ENCODE results near the gene ESRRG. TPM values are rescaled to one million over a fixed set of nuclear protein-coding genes. Genes with fewer than 3 reads are reported as not detected.

The ESRRG gene
- total RNA-seq, 1 experiment from 2014 or later = not detected

DNA sequence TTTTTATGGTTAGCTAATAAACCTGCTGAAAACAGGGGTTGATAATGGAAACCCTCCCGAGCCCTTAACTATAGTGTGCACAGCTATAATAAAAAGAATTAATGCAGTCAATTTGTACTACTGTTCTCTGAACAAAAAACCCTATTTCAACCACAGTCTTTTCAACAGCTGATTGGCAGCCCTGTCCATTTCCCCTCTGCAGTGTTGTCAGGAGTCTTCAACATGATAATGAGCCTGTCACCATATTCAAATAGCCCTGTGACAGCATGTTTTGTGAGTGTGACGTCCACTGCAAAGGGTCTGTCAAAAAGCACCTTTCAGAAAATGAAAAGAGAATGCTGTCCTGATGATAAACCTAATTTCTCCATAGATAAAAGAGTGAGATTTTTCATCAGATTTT is 92.7 kb downstream of the ESRRG start:
- DNase-seq (ENCODE audit: low read depth) = no peak

DNA sequence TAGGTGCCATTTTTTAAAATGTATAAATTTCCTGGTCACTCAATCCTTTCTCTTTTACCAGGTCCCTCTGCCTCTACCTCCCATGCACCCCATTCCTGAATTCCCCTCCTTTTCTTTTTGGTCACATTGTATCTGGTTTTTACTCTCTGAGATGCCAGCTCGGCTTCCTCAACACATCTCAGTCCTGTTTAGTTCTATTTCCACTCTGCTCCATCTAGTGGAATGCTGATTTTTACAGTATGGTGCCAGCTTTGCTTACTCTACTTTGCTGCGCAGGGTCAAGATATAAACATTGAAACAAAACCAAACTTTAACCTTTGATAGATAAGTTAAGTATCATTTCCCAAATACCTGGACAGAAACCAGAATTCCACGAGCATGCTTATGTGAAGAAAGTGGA is 96.0 kb downstream of the ESRRG start:
- no peak for DNase-seq (ENCODE audit: low read depth)

DNA sequence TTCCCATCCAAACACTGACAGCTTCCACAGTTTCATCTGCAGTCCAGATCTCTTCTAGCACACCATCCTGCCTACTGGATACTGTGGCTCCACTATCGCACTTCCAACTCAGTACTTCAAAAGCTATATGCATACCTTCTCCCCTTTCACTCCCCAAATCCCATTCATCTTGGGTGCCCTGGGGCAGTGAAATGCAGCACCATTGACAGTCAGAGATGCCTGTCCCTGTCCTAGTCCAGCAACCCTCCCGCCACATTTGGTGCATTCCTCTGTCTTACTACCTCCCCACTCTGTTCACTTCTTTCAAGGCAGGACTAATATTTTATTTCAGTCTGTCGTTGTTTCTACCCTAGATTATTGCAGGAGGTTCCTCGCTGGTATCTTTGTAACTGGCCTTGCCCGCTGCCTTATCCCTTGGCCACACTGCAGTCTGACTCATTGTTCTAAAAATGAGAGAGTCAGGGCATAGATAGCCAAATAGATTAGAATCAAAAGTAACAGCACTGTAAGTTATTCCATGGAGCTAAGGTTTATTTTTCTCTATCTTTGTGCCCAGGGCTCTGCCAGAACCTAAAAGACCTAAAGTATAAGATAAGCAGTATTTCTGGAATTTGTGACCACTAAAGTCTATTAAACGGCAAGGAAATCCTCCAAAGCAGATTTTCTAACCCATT is 96.7 kb downstream of the ESRRG start:
- peak; percentile 3 for DNase-seq (ENCODE audit: low read depth)

DNA sequence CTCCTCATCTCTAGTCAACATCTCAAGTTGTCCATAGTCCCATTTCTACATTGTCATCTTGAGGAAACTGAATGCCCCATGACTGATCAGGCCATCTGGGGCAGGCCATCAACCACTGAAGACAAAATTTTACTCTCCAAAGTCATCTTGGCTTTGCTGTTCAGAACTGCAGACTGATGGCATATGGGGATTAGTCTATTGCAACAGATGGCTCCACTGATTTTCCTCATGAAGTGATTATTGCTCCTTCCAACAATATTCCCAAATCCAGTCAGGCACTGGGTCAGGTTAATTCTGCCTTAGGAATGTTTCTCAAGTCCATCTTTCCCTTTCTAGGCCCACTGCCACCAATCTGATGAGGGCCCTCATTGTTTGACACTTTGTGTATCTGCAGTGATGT is 101.7 kb downstream of the ESRRG start:
- DNase-seq (ENCODE audit: low read depth) = no peak

DNA sequence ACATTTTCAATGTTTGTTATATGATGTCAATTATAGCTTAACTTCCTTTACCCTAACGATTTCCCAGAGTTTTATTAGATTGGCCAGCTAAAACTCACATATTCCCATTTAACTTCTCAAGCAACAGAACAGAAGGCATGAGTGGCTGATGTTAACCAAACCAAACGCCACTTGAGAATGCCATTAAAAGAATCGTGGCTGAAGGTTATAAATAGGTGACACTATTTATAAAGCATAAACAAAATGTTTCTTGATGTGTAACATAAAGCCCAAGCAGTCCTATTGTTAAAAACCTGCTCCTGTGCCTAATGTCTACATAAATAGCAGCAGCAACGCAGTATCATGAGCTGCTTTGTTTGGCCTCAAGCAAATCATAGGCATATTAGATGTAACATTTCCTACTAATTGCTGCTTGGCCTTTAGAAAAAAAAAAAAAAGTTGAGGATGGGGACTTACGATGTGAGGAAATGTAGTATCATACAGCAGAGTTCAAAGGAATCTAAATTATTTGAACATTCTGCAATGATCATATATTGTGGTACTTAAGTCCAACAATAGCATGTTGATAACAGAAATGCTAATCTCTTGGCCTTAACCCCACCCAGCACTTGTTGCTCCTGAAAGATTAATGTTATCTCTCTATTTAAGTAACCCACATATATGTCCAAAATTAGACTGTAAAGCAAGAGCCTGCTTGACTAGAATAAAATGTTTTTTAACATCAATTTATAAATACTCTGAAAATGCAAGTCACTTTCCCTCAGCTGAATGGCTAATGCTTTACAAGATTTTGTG is 106.0 kb downstream of the ESRRG start:
- DNase-seq (ENCODE audit: low read depth) = no peak

DNA sequence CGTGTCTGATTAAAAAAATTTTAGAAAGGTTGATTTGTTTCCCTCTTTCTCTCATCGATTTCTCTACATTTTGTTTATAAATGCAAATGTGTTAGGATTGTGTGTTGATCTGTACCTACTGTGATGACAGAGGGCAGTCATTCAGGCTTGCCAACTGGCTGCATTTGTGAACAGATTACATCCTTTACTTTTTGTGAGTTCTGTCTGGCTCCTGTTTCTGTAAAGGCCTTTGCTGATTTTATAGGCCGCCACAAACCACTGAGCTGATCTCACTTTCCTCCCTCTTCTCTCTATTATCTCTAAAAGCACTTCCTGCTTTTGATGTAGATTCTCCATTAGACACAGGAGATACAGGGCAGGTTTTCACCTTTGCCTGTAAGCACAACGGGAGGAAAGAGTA is 106.8 kb downstream of the ESRRG start:
- DNase-seq (ENCODE audit: low read depth) = no peak

DNA sequence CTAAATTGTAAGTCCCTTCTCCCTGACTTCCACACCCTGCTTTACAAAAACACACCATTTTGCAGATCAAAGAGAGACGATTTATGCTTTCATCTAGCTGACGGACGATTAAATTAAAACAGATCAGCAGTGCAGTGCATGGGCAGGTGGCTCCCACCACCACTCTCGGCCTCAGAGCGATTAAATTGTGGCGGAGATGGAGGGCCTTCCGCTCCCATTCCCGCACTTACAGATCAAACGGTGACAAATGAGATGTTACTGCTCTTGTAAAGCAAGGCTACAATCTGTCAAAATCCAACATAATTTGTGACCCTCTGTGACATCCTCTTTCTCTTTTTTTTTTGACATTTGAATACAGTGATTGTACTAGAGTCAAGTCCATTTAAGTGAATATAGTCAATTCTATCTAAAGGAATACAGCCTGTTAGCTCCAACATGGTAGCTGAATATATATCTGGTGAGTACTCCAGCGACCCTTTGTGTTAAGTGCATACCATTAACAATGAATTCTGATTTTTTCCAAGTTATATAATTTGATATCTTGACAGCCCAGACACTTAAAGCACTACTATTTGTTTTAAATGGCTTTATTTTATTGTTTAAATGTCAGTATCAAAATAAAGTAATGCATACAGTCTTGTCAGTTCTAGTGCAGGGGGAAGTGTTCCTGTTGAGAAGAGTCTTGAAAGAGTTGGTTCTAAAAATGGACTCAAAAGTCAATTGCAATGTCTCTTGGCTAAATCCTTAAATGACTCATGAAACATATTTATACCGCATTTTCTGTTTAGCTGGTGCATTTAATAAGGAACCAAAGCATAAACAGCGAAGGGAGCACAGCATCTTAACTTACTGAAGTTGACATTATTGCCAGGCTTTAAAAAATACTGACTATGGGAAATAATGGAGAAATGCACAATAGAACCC is 109.0 kb downstream of the ESRRG start:
- DNase-seq (ENCODE audit: low read depth) = no peak

DNA sequence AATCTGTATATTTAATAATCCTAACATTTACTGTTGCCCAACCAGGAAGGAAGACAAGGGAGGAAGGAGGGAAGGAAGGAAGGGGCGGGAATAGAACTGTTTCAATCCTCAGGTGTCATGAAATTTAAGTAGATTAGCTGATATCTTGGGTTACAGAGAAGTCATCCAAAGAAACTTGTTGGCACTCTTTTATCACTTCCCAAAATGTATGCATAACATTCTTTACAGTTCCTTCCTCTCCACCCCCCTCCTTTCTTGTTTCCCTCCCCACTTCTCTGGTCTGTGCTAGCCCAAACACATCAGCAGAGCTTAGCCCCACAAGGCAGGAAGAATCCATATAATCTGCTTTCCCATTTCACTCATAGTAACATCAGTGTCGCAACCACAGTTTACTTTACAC is 110.9 kb downstream of the ESRRG start:
- no peak for DNase-seq (ENCODE audit: low read depth)

DNA sequence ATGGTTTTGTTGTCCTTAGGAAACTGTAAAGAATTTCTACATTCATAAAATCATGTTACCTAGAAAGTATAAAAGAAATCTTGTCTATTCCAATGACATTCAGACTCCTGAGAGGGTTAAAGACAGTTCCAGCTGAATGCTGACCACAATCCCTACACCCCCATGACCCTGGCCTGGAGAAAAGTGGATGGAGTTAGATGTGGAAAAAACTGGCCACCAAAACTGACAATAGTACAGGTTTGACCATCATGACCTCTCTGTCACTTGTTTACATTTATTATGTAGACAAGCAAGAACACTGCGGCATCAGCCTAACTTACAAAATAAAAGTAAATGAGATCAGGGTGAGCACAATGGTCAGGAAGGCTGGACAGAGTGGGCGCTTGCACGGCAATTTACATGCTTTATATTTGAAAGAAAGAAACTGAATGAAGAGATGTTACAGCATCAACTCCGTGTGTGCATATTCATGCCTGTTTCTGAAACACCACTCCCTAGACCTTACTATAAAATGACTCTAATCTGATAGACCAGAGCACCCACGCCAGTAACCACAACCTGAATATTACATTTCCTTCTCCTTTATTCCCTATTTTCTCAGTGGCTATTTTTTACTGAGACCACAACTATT is 116.0 kb downstream of the ESRRG start:
- DNase-seq (ENCODE audit: low read depth) = no peak

DNA sequence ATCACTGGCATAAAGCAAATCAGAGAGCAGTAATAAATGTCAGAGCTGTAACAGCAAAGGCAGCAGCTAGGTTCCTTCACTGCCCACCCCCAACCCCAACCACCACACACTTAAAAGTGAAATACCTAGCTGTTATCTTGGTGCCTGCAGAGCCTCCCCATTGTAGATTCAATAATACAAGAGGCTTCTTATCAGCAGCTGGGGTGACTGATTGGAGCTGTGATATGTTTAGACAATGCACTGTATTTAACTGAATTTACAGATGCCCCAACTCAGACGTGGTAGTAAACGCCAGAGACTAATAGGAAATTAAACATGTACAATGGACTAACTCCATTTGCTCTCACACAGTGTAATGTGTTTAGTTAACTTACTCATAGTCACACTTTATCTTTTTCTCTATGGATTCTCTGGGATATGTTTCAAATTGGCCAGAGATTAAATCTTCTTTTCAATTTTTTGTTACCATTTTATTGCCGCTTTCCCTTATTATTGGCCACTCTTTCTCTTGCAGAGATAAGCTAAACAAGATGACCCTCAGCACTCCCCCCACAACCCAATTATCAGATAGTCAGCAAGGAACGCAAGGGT is 117.1 kb downstream of the ESRRG start:
- no peak for DNase-seq (ENCODE audit: low read depth)

DNA sequence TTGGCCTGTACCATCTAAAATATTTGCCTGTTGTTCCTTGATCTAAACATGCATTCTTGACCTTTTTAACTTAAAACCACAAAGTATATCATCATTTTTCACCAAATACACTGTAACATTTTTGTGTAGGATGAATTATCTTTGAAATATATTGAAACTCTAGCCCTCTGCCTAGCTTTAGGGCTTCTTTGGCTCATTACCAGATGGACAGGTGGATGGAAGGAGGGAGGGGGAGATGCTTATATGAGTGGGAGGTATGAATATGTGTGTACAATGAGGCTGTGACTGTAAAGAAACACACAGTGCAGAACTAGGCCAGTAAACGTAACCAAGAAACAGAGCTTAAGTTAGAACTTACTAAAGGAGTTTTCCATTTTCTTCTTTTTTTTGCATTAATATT is 118.5 kb downstream of the ESRRG start:
- DNase-seq (ENCODE audit: low read depth) = no peak

DNA sequence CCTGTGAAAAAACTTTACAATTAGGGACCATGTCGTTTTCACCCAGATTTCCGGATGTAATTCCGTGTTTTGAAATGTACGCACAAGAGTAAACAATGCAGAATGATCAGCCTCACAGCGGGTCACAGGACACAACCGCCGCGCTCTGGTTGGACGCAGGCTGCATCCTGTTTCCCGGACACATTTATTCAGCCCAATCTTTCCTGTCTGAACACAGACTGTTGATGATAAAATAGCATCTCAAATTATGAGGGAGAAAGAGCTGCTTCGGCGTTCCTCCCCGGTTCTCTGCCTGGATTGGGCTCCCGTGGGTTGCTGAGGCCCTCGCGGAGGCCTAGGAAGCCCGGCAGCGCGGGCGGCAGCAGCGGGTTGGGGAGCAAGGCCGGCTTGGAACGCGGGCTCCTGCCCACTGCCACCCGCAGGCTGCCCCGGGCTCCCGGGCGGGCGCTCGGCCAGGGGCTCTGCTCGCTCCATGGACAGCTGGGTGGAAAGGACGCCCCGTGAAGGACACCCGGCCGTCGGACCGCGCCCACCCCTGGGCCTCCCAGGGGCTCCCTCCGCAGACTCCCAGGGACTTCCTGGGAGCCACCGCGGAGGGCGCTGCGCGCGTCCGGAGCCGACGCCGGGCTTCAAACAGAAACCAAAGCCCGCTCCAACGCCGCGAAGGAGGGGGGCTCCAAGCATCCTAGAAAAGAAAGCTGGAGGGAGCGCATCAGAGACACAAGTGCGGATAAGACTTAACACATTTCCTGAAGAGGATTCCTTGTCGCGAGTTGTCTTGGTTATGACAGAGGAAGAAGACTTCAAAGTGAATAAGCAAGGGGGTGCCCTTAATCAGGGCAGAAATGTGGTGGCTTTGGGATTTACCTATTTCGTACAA is 122.3 kb downstream of the ESRRG start:
- peak; percentile 64 for DNase-seq (ENCODE audit: low read depth)

DNA sequence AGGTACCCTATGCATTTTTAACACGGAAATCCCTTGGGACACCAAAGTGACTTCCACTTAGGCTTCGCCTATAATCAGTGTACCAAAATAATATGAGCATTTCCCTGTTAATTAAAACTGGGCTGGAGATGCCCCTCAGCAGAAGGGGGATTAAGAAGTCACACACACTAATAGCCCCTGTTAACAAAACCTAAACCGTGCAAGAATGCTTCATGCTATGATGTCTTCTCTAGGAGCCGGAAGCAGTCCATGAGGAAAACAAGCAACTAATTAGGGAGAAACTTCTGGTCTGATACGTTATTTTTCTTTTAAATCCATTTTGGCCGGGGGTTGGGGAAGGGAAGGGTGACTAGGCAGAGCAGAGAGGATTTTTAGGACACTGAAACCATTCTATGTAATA is 123.4 kb downstream of the ESRRG start:
- DNase-seq (ENCODE audit: low read depth) = no peak

DNA sequence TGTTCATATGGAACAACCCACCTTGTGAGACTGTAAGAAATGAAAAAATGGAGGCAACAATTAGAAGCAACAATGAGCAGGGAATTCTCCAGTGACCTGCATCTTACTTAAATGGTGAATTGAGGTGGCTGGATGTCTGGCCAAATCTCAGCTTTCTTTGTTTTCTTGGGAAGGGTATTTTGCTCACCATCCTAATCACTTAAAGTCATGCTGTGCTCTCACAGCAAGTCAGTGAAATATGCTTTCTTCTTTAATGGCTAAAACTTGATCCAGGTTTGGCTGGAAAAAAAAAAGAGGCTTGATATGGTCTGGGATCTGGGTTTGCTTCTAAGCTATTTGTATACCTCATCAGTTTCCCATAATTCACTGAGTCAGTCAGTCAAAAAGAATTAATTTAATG is 124.8 kb downstream of the ESRRG start:
- no peak for DNase-seq (ENCODE audit: low read depth)

DNA sequence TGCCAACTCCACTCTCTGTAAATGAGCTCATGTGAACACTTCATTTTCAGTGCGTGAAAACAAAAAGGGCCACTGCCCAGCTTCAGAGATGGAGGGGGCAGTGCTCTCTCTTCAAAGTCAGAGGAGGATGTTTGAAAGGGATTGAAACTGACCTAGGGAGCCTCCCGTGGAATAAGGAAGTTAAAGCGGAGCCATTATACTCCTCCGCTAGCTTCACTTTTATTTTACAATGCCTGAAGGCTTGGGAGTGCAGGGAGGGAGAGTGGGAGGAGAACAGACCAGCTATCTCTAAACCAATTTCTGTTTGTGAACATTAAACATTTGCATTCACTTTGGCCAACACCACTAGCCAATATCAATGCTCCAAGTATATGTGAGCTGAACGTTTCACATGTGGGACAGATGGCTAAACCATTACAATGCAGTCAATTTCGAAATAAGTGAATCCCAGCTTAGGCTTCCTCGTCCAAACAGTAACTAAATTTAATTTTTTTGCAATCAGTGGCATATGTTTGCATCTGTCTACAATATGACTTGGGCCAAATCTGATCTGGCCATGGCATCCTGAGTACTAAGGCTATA is 126.9 kb downstream of the ESRRG start:
- DNase-seq (ENCODE audit: low read depth) = peak; percentile 5

DNA sequence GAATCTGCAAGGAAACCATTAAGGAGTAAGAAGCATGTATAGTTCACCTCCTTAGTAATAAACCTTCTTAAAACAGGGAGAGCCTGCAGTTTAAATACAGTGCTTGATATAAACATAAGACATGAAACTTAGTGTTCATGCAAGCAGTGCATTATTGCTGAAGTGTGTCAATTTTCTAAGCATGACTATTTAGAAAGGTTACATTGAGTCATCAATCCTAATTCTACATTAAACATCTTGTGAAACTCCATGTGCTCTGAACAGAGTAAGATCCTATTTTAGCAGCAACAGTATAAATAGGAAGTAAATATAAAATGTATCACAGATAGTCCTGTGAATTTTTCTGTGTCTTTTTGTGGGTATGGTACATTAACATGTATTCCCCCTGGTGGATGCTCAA is 135.5 kb downstream of the ESRRG start:
- no peak for DNase-seq (ENCODE audit: low read depth)

DNA sequence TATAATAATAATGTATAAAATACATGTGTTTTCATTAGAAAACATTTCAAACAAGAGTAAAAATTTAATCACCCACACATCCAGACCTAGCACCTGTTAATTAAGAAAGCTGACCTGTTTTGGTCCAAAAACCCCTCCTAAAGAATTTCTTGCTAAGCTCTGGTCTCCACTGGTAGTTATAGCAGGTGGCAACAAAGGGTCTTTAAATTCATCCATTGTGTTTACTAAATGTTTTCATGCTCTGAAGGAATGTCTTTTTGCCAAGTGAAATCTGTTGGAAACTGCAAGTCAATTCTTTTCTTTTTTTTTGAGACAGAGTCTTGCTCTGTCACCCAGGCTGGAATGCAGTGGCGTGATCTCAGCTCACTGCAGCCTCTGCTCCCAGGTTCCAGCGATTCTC is 141.1 kb downstream of the ESRRG start:
- DNase-seq (ENCODE audit: low read depth) = no peak

DNA sequence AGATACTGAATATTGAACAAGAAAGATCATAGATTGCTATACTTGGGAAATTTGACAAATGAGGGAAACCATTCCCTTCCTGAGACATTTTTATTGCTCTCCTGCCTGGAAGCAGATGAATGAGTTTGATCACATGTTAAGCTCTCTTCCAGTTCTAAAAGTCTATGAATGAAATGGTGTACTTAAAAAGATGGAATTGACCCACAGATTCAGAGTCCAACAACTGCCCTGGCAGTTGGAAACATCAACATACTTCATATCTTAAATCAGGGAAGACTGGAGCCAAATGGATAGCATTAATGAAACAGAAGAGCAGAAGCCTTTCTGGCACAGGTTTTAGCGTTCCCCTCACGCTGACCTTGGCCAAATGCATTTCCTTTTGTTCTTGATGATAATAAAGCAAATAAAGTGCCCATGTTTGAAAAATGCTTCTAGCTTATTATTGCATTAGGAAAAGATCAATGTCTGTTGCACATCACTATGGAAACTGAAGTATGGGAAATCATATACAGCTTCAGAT is 142.6 kb downstream of the ESRRG start:
- DNase-seq (ENCODE audit: low read depth) = no peak

DNA sequence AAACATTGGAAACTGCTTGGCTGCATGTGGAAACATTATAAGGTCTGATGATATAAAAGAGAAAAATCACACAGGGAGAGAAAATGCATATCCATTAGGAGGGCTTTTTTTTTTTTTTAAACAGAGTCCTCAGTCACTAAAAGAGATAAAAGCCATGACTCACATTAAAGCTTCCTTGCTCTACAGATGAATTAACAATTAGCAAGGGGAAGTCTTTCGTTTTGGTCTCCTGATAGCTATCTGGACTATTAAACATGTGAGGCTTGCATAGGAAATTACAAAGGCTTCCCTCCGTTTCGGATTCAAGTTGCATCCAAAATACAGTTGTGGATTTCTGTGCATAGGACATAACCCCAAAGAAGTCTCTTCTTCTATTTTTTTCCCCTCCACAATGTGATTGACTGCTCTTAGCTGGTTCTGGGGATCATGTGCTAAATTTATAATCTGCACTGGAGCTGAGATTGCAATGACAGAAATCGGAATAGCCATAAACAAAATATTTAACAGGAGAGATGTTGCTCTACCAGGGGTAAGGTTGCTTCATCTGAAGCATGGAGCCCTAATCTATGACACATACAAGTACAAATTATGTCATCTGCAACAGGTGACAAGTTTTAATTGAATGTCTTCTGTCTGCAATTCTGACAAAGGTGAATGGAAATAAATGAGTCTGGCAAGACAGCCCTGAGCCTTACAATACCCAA is 146.8 kb downstream of the ESRRG start:
- DNase-seq (ENCODE audit: low read depth) = no peak
